Hematopoietic multipotent progenitor cell treated with erythropoietin and hydrocortisone succinate and interleukin-3 and kit ligand, for 15 days (in vitro differentiated cells): ENCODE results near the gene ITGB7.
A peak's percentile ranks its signal among the peaks of the same experiment; 100 is the strongest.

Source experiments
- DNase-seq: peaks from one replicate; pipeline ENCODE4 v3.0.0-alpha.2; 2015; ENCODE audit warnings: low spot score

Gene ITGB7, protein sequence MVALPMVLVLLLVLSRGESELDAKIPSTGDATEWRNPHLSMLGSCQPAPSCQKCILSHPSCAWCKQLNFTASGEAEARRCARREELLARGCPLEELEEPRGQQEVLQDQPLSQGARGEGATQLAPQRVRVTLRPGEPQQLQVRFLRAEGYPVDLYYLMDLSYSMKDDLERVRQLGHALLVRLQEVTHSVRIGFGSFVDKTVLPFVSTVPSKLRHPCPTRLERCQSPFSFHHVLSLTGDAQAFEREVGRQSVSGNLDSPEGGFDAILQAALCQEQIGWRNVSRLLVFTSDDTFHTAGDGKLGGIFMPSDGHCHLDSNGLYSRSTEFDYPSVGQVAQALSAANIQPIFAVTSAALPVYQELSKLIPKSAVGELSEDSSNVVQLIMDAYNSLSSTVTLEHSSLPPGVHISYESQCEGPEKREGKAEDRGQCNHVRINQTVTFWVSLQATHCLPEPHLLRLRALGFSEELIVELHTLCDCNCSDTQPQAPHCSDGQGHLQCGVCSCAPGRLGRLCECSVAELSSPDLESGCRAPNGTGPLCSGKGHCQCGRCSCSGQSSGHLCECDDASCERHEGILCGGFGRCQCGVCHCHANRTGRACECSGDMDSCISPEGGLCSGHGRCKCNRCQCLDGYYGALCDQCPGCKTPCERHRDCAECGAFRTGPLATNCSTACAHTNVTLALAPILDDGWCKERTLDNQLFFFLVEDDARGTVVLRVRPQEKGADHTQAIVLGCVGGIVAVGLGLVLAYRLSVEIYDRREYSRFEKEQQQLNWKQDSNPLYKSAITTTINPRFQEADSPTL

DNA sequence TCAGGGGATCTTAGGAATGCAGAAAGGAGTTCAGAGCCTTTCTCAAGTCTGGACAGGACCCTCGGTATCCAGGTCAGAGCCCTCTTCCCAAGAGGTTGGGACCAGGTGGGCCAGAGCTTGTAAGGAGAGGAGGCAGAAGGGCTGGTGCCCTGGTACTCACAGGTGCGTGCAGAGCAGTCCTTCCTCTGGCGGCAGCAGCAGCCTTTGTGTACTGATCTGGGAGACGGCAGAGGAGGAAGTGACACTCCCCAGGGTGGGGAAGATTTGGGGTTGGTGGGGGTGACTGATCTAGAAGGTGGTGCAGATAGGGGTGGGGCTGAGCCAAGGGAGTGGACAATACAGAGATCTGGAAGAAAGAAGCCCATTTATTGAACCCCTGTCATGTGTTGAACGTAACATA, at the start of gene ITGB7:
Gene ITGB7 (minus strand): TSS at position 210 of the 400 bp plus-strand sequence. CDS start 6,808 bp downstream, outside the sequence.
- DNase-seq, result no peak

DNA sequence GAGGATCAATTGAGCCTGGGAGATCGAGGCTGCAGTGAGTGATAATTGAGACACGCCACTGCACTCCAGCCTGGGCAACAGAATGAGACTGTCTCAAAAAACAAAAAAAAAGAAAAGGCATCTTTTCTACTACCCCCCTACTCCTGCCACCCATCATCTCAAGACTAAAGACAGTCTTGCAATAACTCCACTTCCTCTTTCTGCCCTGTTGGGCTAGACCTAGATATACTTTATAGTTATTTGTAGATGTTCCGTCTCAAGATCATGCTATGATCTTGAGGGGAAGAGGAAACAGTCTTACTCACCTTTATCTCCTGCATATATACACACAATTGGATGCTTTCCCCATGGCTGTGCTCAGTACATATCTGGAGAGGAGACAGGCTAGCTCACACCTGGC, 48.9 kb upstream of the ITGB7 start:
- no peak for DNase-seq

DNA sequence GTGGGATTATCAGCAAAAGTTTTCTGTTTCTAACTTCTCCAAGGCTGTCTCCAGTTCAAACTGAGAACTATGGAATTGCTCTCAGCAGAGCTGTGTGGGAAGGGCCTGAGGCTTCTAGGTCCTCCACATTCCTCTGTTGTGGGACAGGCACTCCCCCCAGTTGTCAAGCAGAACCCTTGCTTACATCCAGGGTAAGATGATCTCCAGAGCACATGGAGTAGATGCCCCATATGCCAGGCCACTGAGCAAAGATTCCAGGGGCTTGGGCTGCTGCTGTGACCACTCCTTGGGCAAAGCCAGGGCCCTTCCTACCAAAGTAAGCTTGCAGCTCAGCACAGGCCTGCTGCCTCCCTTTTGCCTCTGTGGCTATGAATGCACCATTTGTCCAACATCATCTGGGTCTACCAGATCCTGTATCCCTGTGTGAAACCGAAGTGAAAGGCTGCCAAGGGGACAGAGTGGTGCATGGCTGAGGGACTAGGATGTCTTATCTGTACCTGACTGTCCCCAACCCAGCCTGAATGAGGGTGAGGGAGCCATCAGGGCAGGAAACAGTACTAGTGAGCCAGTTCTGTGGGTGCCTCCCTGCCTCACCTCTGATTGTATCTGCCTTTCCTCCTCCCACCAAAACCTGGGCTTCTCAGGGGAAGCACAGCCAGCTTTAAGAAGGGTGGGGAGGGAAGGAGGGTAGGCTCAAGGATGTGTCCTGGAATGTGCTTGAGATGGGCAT, 47.9 kb upstream of the ITGB7 start:
- DNase-seq, result no peak

DNA sequence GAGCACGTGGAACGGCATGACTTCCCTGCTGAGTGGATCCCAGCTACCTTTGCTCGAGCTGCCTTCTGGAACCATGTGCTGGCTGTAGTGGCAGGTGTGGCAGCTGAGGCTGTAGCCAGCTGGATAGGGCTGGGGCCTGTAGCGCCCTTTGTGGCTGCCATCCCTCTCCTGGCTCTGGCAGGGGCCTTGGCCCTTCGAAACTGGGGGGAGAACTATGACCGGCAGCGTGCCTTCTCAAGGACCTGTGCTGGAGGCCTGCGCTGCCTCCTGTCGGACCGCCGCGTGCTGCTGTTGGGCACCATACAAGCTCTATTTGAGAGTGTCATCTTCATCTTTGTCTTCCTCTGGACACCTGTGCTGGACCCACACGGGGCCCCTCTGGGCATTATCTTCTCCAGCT, 46.2 kb upstream of the ITGB7 start:
- DNase-seq, result no peak

DNA sequence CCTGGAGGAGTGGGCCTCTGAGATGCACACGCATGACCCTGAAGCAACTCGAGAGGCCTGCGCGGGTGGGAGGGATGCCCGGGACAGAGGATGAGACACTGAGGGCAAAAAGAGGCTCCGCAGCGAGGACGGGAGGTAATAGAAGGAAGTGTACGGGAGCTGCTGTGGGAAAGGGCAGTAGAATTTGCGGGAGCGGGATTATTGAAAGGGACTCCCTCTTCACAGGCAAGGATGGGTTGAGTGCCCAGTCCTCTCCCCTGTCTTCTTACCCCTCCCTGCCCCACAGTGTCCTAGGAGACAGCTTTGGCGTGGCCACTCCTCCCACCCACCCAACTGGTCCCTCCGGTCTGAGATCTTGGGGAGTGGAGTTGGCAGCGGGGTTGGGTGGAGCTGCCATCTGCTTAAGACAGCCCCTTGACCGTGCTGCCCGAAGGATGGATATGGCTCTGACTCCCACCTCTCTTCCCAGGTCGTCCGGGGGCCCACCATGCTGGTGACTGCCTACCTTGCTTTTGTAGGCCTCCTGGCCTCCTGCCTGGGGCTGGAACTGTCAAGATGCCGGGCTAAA, 45.4 kb upstream of the ITGB7 start:
- no peak for DNase-seq

DNA sequence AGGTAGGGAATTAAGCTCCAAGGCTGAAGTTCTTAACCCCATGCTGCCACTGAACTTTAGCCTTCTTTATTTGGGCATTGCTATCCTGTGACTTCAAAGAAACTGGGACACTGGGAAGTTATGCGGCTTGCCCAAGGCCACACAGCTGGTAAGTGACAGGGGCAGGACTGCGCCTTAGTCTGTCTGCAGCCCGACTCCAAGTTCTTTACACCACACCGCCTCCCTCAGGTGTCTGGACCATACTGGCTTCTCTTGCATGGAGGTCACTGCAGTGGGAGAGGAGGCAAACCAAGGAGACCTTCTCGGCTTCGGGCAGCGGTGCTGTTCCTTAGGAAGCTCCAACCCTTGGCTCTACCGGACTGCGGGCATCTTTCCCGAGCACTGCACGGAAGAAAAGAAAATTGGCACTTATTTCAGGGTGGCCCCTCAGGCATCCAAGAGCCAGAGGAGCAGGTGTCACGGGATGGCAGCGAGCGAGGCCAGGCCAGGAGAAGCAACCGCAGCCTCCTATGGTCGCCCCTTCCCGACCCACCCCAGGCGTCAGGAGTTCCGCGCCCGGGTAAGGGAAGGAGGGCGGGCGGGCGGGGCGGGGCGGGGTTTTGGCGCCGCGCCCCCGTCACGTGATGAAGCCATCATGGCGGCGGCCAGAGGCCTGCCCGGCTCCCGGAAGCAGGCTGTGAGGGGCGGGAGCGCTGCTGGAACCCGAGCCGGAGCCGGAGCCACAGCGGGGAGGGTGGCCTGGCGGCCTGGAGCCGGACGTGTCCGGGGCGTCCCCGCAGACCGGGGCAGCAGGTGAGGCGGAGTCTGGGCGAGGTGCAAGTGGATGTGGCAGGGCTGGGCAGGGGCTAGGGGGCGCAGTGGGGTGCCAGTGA, 44.7 kb upstream of the ITGB7 start:
- DNase-seq, result peak; percentile 82

DNA sequence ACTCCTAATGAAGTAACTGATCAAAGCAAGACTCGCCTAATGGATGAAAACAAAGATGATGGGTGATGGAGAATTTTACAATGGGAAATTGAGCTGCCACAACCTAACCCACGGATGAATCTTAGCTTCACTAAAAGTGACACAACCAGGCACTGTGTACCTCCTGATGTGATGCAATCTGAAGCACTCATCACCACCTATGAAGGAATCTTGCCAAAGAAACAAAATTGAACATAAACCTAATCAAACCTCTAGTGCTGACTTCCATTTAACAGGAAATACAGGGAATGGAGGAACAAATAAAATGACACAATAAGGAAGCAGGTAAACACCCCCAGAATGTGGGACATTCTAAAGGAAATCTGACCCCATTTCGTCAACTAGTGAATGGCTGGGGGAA, 38.2 kb upstream of the ITGB7 start:
- DNase-seq, result no peak

DNA sequence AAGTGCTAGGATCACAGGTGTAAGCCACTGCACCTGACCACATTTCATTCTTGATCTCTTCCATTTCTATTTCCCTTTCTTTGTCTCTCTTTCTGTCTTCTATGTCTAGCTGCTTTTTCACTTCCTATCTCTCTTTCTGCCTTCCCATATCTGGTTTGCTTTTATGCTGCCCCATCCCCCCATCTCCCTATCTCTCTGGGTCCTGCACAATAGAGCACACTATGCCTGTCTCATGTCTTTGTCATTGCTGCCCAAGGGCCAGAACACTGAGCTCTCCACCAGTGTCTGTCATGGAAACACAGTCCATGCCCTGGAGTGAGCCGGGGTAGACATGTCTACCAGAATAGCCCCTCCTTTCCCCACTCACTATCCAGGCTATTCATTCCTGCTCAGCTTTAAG, 37.3 kb upstream of the ITGB7 start:
- no peak for DNase-seq

DNA sequence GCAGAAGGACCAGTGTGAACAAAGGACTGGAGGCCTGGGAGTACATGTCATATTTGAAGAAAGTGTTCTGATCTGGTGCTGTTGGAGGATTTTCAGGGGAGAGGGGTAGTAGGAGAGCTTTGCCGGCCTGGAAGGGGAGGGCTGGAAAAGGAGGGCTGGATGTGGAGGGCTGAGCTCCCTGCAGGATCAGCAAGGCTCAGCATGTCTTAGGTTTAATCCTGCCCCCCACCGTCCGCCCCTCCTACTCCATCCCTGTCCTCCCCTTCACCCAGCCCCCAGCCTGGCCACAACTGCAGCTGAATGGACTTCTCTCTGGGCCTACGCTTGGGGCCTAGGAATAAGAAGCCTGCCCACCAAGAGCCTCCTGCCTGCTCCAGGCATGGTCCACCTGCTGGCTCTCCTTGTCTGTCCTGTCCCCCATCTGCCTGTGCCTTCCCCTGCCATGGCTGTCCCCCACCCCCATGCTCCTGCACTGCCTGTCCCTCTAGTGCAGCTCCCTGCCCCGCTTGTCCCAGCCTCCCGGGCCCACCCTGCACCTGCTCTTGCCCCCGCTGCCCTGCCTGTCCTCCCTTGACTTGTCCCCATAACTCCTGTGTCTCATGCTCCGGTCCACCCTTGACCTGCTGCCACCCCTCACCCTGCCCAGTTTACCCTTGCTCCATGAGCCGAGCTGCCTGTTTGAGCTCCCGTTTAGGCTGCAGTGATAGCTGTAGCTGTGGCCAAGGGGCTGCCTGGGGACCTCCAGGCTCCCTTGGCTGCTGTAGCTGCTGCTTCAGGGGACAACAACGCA, 34.8 kb upstream of the ITGB7 start:
- no peak for DNase-seq

DNA sequence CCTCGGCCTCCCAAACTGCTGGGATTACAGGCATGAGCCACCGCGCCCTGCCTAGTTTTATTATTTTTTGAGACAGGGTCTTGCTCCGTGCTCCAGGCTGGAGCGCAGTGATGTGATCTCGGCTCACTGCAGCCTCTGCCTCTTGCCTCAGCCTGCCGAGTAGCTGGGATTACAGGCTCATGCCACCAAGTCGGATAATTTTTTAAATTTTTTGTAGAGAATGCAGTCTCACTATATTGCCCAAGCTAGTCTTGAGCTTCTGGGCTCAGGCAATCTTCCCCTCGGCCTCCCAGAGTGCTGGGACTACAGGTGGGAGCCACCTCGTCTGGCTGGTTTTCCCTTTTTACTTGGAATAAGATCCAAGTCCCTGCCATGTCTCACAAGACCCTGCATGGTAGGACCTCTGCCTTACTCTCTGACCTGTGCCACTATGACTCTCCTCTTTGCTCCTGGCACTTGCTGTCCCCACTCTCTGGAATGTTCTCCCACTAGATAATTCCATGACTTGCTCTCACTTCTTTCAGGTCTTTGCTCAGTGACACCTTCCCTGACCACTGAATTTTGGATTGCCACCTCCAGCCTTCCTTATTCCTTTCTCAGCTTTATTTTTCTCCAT, 32.7 kb upstream of the ITGB7 start:
- DNase-seq, result no peak

DNA sequence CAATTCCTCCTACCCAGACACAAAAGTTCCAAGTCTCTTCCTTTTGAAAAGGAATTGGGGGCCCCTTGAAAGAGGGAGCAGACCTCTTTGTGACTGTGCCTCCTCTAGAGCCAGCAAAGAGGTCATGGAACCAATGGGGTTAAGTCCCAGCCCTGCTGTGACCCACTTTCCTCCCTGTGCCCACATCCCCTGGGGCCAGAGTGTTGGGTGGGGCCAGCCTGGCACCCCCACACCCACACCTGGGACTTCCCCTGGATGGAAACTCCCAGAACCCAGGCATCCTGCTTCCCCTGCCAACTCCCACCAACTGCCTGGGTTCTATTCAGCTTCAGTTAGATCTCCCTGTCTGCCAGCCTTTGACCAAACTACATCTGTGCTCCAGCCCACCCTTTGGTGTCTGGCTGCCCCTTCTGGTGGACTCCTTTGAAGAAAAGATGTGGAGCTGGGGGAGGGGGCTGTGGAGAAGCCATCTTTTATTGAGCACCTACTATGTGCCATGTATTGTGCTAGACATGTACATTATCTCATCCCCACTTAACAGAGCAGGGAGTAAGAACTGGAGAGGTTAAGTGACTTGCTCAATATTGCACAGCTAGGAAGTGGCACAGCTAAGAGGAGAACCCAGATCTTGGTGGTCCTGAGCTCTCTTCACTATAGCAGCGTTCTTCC, 29.5 kb upstream of the ITGB7 start:
- DNase-seq, result no peak

DNA sequence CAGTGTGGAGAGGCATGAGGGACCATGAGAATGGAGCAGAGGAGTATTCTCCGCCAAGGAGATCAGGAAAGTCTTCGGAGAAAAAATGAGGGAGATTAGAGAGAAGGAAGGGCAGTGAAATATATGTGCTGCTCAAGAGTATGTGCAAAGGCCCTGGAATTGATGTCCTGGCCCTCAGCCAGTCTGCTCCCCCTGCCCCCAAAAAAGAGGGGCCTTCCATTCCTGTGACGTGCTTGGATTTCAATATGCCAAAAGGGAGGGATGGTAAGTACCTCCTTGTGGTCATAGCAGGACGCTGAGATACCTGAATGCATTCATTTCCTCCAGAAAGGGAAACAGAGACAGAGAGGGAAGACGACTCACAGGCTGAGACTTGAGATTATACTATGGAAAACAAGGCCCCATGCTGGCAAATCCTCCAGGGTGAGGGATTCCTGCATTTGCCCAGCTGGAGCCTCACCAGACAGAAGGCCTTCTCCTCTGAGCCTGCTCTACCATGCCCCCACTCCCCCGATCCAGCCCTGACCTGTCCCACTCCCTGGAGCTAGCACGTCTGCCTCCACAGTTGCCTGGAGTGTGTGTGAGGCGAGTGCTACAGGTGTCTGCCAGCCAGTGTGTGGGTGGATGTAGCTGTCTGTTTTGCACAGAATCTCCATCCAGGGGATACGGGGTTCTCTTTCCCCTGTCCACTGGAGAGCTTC, 28.8 kb upstream of the ITGB7 start:
- DNase-seq, result no peak

DNA sequence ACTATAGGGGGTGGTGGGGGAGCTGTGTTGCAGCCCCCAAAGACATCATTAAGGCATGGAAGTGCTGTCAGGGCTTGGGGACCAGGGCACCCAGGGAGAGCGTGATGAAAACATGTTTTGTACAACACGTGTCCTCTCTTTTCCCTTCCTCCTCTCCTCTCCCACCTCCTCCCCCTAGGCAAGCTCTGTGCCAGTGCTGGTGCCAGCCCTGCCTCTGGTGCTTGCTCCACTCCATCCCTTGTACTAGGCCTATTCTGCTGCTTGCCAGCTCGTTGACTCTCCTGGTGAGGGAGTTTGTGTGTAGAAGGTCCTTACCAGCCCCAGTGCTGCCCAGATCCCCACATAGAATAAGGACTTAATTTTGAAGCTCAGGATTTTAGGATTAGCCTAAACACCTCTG, 28.1 kb upstream of the ITGB7 start:
- DNase-seq, result no peak

DNA sequence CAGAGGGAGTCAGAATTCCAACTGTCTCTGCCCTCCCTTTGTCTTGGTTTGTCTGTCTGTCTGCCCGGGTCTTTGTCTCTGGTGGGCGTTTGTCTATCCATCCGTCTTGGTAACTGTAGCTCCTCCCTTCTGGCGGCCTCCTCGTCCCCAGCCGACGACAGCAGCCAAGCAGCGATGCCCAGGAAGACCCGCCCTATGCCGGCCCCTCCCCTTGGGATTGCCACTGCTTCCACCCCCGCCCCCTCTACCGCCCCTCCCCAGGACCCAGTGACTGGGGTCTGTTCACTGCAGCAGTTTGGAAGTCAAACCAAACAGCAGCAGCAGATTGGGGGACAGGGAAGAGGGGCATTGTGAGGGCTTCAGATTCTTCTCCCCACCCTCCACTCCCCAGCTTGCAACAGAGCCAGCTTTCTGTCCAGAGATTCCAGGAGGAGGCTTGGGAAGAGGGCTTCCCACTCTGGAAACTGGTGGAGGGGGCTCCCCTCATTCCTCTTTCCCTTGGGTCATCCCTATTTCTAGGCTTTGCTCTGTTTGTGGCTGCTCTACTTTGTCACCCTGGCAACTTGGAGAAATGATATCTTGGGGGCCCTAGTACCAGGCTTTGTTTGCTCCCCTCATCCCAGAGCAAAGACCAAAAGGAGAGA, 27.3 kb upstream of the ITGB7 start:
- no peak for DNase-seq

DNA sequence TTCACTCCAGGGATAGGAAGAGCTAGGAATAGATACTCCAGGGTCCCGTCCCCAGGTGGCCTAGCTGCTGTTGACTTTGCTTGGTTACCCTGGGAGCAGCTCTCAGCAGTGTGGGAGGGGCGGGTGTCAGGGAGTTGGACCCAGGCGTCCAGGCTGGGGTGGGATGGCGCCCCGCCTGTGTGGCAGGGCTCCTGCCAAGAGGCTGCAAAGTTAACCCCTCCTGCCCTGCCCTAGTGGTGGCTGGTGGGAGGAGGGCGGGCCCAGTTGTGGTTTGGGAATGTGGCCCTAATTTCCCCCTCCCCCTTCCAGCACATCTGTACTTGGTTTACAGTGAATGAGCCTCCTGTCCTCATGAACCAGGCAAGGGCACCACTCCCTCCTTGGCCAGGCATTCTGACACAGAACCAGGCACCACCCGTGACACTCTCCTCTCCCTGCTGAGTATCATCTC, 26.6 kb upstream of the ITGB7 start:
- DNase-seq, result no peak

DNA sequence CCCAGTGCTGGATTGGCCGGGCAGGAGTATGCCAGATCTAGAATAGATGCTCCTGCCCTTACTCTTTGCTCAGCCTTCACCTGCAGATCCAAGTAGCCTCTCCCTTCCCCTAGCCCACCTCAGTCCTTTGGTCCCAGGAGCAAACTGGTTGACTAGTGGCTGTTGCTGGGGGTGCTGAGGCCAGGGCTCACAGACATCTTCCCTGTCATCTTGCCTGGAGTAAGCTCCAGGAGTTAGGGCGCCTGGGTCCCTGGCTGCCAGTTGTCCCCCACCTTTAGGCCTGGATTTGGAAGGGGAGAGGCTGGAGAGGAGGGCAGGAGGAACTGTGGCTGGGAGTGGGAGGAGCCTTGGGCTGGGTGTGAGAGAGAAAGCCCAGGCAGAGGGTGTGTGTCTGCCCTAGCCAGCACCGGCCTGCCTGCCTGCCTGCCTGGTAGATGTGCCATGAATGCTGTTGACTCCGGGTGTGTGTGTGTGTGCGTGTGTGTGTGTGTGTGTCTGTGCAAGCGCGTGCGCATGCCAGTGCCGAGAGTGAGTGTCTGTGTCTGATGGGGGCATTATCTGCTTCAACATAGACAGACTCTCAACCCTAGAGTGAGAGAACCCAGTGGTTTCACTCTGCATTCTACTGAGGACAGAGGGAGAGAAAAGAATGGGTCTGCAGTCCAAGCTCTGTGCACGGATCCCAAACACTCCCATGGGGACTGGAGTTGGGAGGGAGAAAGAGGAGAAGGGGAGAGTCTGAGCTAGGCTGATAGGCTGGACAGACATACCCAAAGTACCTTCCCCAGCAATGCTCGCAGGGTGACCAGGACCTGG, 25.8 kb upstream of the ITGB7 start:
- DNase-seq, result peak; percentile 44

DNA sequence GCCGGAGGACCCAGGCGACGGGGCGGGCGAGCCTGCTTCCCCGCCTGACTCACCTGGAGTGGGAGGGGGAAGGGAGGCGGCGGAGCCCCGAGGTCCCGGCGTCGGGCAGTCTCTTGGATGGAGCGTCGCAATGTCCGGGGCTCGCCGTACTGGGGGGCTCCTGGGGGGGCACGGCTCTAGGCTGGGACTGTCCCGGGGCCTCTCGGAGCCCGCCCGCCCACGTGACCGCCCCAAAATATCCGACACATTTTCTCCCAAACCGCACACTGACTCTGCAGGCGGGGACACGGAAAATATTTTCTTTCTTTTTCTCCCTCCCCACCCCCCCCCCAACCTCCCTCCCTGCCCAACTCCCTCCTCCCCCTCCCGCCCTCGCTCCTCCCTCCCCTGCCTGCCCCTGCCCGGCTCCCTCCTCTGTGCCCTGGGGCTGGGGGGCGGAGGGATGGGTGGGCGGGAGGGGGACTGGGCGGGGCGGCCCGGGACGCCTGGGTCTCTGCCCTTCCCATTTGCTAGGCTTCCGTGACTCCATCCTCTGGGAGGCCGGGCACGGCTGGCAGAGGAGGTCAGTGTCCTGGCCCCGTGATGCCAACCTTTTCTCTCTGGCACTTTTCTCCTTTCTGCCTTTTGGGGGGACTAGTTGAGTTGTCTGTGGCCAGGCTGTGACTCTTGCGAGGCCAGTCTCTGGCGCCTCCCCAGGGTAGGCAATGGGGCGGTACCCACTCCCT, 25.0 kb upstream of the ITGB7 start, which contains the start of gene RARG:
Gene RARG (minus strand): TSS at position 289 of the 725 bp plus-strand sequence. CDS start 4,664 bp downstream, outside the sequence.
- DNase-seq, result peak; percentile 40
